Muscle layer of duodenum (tissue), 2 donors: ENCODE measurements around the gene CHMP4B.

ENCODE experiments used
- H3K27ac ChIP-seq: one replicate; pipeline ENCODE4 v1.7.0; 2013; ENCODE audit warnings: mild to moderate bottlenecking, low read length
- H3K27me3 ChIP-seq: one replicate; pipeline ENCODE4 v1.7.0; 2013; ENCODE audit warnings: low read depth, mild to moderate bottlenecking, control low read depth, low read length
- H3K36me3 ChIP-seq, 2 donors: one replicate each; pipeline ENCODE4 v1.7.0; 2013; ENCODE audit warnings: low read length in 2 of 2, control low read depth in 1 of 2, mild to moderate bottlenecking in 1 of 2; ENCODE audit not compliant: insufficient read depth in 2 of 2, control insufficient read depth in 1 of 2
- H3K4me1 ChIP-seq, 2 donors: one replicate each; pipeline ENCODE4 v1.7.0; 2013; ENCODE audit warnings: low read length in 2 of 2, mild to moderate bottlenecking in 2 of 2, control low read depth in 1 of 2, moderate library complexity in 1 of 2; ENCODE audit not compliant: insufficient read depth in 2 of 2, control insufficient read depth in 1 of 2
- H3K4me3 ChIP-seq, 2 donors: one replicate each; pipeline ENCODE4 v1.7.0; 2013; ENCODE audit warnings: low read length in 2 of 2, low read depth in 1 of 2, mild to moderate bottlenecking in 1 of 2
- H3K9me3 ChIP-seq, 2 donors: one replicate each; pipeline ENCODE4 v1.7.0; 2013; ENCODE audit warnings: low read length in 2 of 2, control low read depth in 1 of 2, mild to moderate bottlenecking in 1 of 2; ENCODE audit not compliant: control insufficient read depth in 1 of 2
- donor health status: healthy.

Gene CHMP4B

DNA sequence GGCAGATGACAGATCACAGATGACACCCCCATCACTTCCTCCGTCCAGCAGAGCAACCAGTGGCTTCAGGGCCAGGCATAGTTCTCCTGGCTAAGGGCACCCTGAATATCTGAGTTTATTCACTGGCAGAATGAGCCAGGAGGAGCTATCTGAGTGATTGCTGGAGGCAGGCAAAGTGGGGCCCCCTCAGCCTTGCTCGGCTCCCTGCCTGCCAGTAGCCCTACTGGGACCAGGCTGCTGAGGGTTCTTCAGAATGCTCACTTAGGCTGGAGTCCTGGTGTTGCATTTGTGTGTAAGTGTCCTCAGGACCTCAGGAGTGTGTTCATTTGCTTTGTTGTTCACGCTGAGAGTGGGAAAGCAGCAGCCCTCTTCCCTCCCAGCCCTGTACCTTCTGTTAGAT is 31.2 kb downstream of the CHMP4B start:
- H3K27ac ChIP-seq = no peak overlapping the region
- H3K27me3 ChIP-seq = no peaks in the 10 kb centered on the region
- peaks cover 47 to 80% of the 10 kb centered on the region in 2 donors for H3K4me1 ChIP-seq
- H3K36me3 ChIP-seq = no peaks in the 10 kb centered on the region
- no peak overlapping the region for H3K4me3 ChIP-seq
- no peaks in the 10 kb centered on the region for H3K9me3 ChIP-seq

- no peak overlapping the region for H3K4me3 ChIP-seq
- no peak overlapping the region for H3K27ac ChIP-seq
- H3K9me3 ChIP-seq = no peaks in the 10 kb centered on the region
- no peaks in the 10 kb centered on the region for H3K27me3 ChIP-seq
- peaks cover 47 to 73% of the 10 kb centered on the region in 2 donors for H3K4me1 ChIP-seq
- no peaks in the 10 kb centered on the region for H3K36me3 ChIP-seq
These were observed 31.9 kb downstream of the CHMP4B start for GRCh38 chr20:33843050-33843449.

- no peak overlapping the region for H3K27ac ChIP-seq
- peaks cover 42 to 66% of the 10 kb centered on the region in 2 donors for H3K4me1 ChIP-seq
These were observed 32.7 kb downstream of the CHMP4B start for GRCh38 chr20:33843854-33844253.

GRCh38 chr20:33846291-33846935 is 35.3 kb downstream of the CHMP4B start:
- H3K27me3 ChIP-seq = no peaks in the 10 kb centered on the region
- no peaks in the 10 kb centered on the region for H3K9me3 ChIP-seq
- H3K36me3 ChIP-seq = peaks cover 15 to 19% of the 10 kb centered on the region in 2 donors
- no peak overlapping the region for H3K4me3 ChIP-seq
- H3K4me1 ChIP-seq = peaks cover 22 to 40% of the 10 kb centered on the region in 2 donors
- no peak overlapping the region for H3K27ac ChIP-seq

More at GRCh38 chr20:33843854-33844253, 32.7 kb downstream of the CHMP4B start:
- Histone ChIP-seq H3K4me3 (no peak overlapping the region), H3K27me3 (no peaks in the 10 kb centered on the region), H3K36me3 (peaks cover 3 to 5% of the 10 kb centered on the region in 2 donors), H3K9me3 (no peaks in the 10 kb centered on the region)

DNA sequence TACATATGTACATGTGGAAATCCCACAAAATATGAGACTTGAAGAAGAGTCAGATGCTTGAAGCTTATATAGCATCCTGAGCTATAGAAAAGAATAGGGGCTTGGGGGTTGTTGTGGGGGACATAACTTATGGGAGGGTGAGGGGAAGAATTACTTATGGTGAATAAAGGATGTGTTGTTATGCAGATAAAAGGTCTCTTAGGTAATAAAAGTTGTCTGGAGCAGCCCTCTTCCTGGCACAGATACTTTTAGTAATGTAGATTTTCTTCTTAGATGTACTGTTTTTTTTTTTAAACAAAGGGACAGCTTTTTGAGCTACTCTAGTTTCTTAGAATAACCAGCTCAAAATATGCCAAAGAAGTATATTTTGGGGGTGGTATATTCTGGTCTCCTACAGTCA is 35.9 kb downstream of the CHMP4B start:
- H3K4me3 ChIP-seq = no peak overlapping the region
- H3K36me3 ChIP-seq = peaks cover 21 to 24% of the 10 kb centered on the region in 2 donors
- H3K27me3 ChIP-seq = no peaks in the 10 kb centered on the region
- no peaks in the 10 kb centered on the region for H3K9me3 ChIP-seq
- peaks cover 17 to 34% of the 10 kb centered on the region in 2 donors for H3K4me1 ChIP-seq
- no peak overlapping the region for H3K27ac ChIP-seq

- no peak overlapping the region for H3K4me3 ChIP-seq
- peaks cover 34 to 38% of the 10 kb centered on the region in 2 donors for H3K36me3 ChIP-seq
- no peaks in the 10 kb centered on the region for H3K9me3 ChIP-seq
- H3K27me3 ChIP-seq = no peaks in the 10 kb centered on the region
- no peak overlapping the region for H3K27ac ChIP-seq
- H3K4me1 ChIP-seq = peaks cover 17 to 20% of the 10 kb centered on the region in 2 donors
These were observed 37.2 kb downstream of the CHMP4B start for GRCh38 chr20:33848391-33848790.

DNA sequence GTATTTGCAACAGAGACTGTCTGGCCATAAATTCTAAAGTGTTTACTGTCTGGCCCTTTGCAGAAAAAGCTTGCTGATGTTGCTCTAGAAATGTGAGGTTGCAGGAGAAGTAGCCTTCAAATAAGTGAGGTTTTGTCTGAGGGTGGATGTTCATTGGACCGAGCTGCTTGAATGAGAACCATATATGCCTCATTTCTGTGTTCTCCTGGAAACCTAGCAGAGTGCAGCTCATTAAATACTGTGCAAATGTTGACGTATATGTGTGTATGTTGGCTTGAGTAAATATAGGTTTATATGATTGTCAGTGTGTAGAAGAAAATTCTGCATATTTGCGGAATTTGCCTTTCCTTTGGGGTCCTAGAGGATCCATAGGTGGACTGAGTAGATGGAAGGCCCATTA is 39.0 kb downstream of the CHMP4B start:
- Histone ChIP-seq H3K36me3 (peaks cover 50 to 51% of the 10 kb centered on the region in 2 donors), H3K9me3 (no peaks in the 10 kb centered on the region), H3K4me3 (no peak overlapping the region), H3K27me3 (no peaks in the 10 kb centered on the region), H3K27ac (no peak overlapping the region), H3K4me1 (peaks cover 11 to 13% of the 10 kb centered on the region in 2 donors)

DNA sequence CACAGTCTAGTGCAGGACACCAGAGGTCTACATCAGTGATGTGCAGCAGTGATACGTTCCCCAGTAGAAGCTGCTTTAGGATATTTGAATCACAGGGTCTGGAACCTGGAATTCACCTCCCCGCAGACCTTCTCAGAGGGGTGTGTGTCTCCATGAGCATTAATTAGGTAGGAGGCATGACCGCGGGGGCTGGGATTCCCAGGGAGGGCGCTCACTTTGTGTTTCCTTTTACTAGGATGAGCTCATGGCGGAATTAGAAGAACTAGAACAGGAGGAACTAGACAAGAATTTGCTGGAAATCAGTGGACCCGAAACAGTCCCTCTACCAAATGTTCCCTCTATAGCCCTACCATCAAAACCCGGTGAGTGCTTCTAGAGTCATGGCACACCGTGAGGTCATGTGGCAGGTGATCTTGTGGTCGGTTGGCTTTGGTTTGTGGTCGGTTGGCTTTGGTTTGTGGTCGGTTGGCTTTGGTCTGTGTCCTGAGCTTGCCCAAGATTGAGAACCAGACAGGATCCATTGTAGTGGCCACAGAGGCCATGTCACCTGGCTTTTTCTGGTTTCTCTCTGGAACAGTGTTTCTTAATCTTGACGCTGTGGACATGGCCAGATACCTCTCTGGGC is 40.8 kb downstream of the CHMP4B start:
- Histone ChIP-seq H3K27me3 (no peaks in the 10 kb centered on the region), H3K9me3 (no peaks in the 10 kb centered on the region), H3K4me3 (no peak overlapping the region), H3K4me1 (peaks cover under 1 to 2% of the 10 kb centered on the region in 2 donors), H3K27ac (no peak overlapping the region), H3K36me3 (peaks cover 56 to 58% of the 10 kb centered on the region in 2 donors)

DNA sequence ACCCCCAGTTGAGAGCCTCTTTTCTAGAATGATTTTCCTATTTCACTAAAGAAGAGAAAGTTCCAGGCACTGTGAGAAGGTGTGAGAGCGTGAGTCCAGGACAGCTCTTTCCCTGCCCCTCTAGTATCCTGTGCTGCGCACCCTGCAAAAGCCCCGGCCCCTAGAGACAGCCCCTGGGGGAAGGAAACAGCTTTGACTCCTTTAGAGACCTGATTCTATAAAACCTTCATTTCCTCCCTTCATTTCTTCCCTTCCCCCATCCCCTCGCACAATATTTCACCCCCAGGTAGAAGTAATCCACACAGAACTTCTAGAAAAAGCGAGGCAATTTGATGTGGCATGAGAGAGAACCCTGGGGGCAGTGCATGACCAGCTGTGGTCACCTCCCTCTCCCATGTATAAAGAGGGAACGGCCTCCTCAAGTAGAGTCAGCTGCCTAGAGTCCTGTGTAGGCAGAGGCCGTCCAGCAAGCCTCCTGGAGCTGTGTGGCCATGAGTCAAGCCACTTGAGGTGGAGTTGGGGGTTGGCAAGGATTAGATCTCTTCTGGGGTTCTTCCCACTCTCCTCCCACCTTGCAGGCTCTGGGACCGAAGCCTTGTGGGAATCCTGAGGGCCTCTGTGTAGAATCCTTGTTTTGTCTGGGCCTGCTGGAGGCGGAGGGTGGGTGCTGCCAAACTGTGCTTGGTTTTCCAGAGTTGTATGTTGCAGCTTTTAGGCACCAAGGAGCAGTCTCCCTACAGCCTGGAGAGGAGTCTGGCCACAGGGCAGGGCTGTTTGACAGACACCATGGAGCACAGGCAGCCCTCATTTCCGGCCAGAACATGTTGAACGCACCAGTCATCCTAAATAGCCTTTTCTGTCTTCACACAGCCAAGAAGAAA is 41.7 kb downstream of the CHMP4B start:
- Histone ChIP-seq H3K27me3 (no peaks in the 10 kb centered on the region), H3K4me1 (no peaks in the 10 kb centered on the region), H3K9me3 (no peaks in the 10 kb centered on the region), H3K27ac (no peak overlapping the region), H3K36me3 (peaks cover 56 to 59% of the 10 kb centered on the region in 2 donors), H3K4me3 (no peak overlapping the region)

GRCh38 chr20:33853507-33853813 is 42.3 kb downstream of the CHMP4B start:
- Histone ChIP-seq H3K27me3 (no peaks in the 10 kb centered on the region), H3K4me3 (no peak overlapping the region), H3K27ac (no peak overlapping the region), H3K36me3 (peaks cover 57 to 58% of the 10 kb centered on the region in 2 donors), H3K4me1 (no peaks in the 10 kb centered on the region), H3K9me3 (no peaks in the 10 kb centered on the region)
